Keratinocyte (primary cell): Measurements from ENCODE around the gene HNRNPAB. TPM values are rescaled to one million over a fixed set of nuclear protein-coding genes. Genes with fewer than 3 reads are reported as not detected.

Experiments used
- DNase-seq: peaks from one replicate; pipeline ENCODE4 v3.0.0-alpha.2; 2011; ENCODE audit warnings: low read depth, missing footprints, low spot score
- FAIRE-seq: peaks from 2 replicates; lab custom pipeline; 2011; peaks lifted over from hg19 to GRCh38; lab: Jason Lieb, UNC
- H2AFZ ChIP-seq: 2 replicates; pipeline ENCODE4 v1.6.0; 2012; ENCODE audit warnings: low read length, control low read depth, inconsistent platforms; ENCODE audit not compliant: control insufficient read depth
- H3K27ac ChIP-seq: 2 replicates; pipeline ENCODE4 v1.5.1; 2011; ENCODE audit warnings: low read length; ENCODE audit not compliant: control insufficient read depth, insufficient read depth
- H3K27me3 ChIP-seq: 3 replicates; pipeline ENCODE4 v1.6.0; 2011; ENCODE audit warnings: low read length; ENCODE audit not compliant: control insufficient read depth, insufficient read depth; ENCODE audit errors: extremely low read depth
- H3K36me3 ChIP-seq, 2 experiments: 2 replicates in 1 of 2; 3 replicates in 1 of 2; pipeline ENCODE4 v1.5.1; 2011; ENCODE audit warnings: low read length in 2 of 2, mild to moderate bottlenecking in 1 of 2; ENCODE audit not compliant: control insufficient read depth in 2 of 2, insufficient read depth in 2 of 2; ENCODE audit errors: extremely low read depth in 1 of 2
- H3K4me1 ChIP-seq: 3 replicates; pipeline ENCODE4 v1.5.1; 2011; ENCODE audit warnings: low read length; ENCODE audit not compliant: control insufficient read depth, insufficient read depth; ENCODE audit errors: extremely low read depth
- H3K4me2 ChIP-seq: 3 replicates; pipeline ENCODE4 v1.6.0; 2011; ENCODE audit warnings: low read depth, low read length; ENCODE audit not compliant: control insufficient read depth, insufficient read depth; ENCODE audit errors: extremely low read depth
- H3K4me3 ChIP-seq, 3 experiments: fragments of 200-600 bp in 1 of 3; sonication (generic) in 1 of 3; 2 replicates in 2 of 3; 3 replicates in 1 of 3; pipeline ENCODE4 v1.5.1; 2011 to 2016; ENCODE audit warnings: low read length in 3 of 3, mild to moderate bottlenecking in 3 of 3, control low read depth in 2 of 3, inconsistent platforms in 1 of 3, low read depth in 1 of 3, mixed read lengths in 1 of 3, mixed run types in 1 of 3, moderate library complexity in 1 of 3; ENCODE audit not compliant: control insufficient read depth in 2 of 3, insufficient read depth in 2 of 3; ENCODE audit errors: extremely low read depth in 1 of 3
- H3K79me2 ChIP-seq: 2 replicates; pipeline ENCODE4 v1.6.0; 2012; ENCODE audit warnings: low read length; ENCODE audit not compliant: control insufficient read depth, insufficient read depth
- H3K9ac ChIP-seq: 3 replicates; pipeline ENCODE4 v1.6.0; 2011; ENCODE audit warnings: low read length; ENCODE audit not compliant: control insufficient read depth, insufficient read depth; ENCODE audit errors: extremely low read depth
- H3K9me1 ChIP-seq: 3 replicates; pipeline ENCODE4 v1.6.0; 2011; ENCODE audit warnings: low read length; ENCODE audit not compliant: control insufficient read depth, insufficient read depth; ENCODE audit errors: extremely low read depth
- H3K9me3 ChIP-seq: 2 replicates; pipeline ENCODE4 v1.5.1; 2012; ENCODE audit warnings: low read depth, low read length; ENCODE audit not compliant: control insufficient read depth
- H4K20me1 ChIP-seq: 3 replicates; pipeline ENCODE4 v1.6.0; 2011; ENCODE audit warnings: low read length; ENCODE audit not compliant: control insufficient read depth, insufficient read depth; ENCODE audit errors: extremely low read depth
- CTCF ChIP-seq, 3 experiments: IDR thresholded peaks in 1 of 3; conservative IDR thresholded peaks in 1 of 3; optimal IDR thresholded peaks in 1 of 3; 2 replicates in 2 of 3; 3 replicates in 1 of 3; pipeline versions ENCODE3 to v1.5.1; 2011; ENCODE audit warnings: low read length in 3 of 3, mild to moderate bottlenecking in 3 of 3, moderate library complexity in 2 of 3, control low read depth in 1 of 3, inconsistent platforms in 1 of 3; ENCODE audit not compliant: insufficient read depth in 2 of 3; ENCODE audit errors: extremely low read depth in 1 of 3
- EZH2 ChIP-seq: IDR thresholded peaks from one replicate; pipeline ENCODE4 v1.6.1; 2012; ENCODE audit warnings: inconsistent platforms, mild to moderate bottlenecking, low read length, moderate library complexity
- dilution Hi-C: fragments of 300-500 bp; cut with MboI; formaldehyde crosslinking; loops from one replicate; pipeline ENCODE4 v1.7.0; 2020; ENCODE audit warnings: low sequenced_read_pairs; ENCODE audit not compliant: extremely low pct_ligation_motif_present
- polyA plus RNA-seq, 5 experiments: library from polyadenylated mRNA; depleted of rRNA in 3 of 5; stranded (reverse) in 3 of 5; stranded (forward) in 1 of 5; unstranded in 1 of 5; fragments of >200 nt; gene quantifications; 1 replicate in 1 of 5; 2 replicates in 3 of 5; 3 replicates in 1 of 5; pipeline versions ENCODE4 v1.2.1 to v1.2.3, GENCODE V29; 2011 to 2012; ENCODE audit warnings: missing spikeins in 2 of 5, low read depth in 1 of 5, low replicate concordance in 1 of 5

The HNRNPAB gene
- polyA plus RNA-seq, 1 donor (not counting 4 experiments of a cell fraction or from before 2014, with no cell fraction given) = 161 TPM

DNA sequence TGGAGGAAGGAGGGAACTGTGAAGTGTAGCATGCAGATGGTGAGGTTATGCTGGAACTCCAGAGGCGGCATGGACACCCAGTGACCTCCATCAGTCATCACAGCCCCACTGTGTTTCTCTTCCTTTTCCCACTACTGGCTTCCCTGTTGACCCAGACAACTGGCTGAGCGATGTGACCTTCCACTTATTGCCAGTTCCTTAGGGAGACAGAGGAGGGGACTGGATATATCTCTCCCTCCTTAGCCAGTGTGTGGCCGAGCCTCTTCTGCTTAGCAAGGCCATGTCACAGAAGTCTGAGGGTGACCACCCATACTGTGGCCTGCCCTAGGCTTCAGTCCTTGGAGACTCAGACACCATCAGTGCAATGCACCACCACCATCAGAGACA is 31.2 kb downstream of the HNRNPAB start:
- H3K27ac ChIP-seq = no peak overlapping the region
- no peaks in the 10 kb centered on the region for H3K9me1 ChIP-seq
- H3K9ac ChIP-seq = no peak overlapping the region
- H3K4me1 ChIP-seq = peaks cover 25% of the 10 kb centered on the region
- H3K4me3 ChIP-seq = no peak overlapping the region
- H3K27me3 ChIP-seq = no peaks in the 10 kb centered on the region
- H3K9me3 ChIP-seq = no peaks in the 10 kb centered on the region
- TF ChIP-seq EZH2 (no peak), CTCF (optimal IDR thresholded peaks at IDR 0.05 in 1 of 3, IDR thresholded peaks at IDR 0.05 in 1 of 3, conservative IDR thresholded peaks at IDR 0.05 in 1 of 3; ENCODE audit: extremely low read depth in 1 of 3, insufficient read depth in 2 of 3, low read length in 3 of 3) (no peak)
- no peak overlapping the region for H3K4me2 ChIP-seq
- H3K36me3 ChIP-seq = peaks cover 0 to 1% of the 10 kb centered on the region in 2 experiments
- DNase-seq = no peak
- FAIRE-seq = no peak
- H4K20me1 ChIP-seq = no peaks in the 10 kb centered on the region
- no peak overlapping the region for H2AFZ ChIP-seq
- dilution Hi-C loops = no loop called here
- peaks cover 14% of the 10 kb centered on the region for H3K79me2 ChIP-seq

GRCh38 chr5:178236126-178236525 is 31.8 kb downstream of the HNRNPAB start:
- H3K27ac ChIP-seq = no peak overlapping the region
- no peak overlapping the region for H3K4me2 ChIP-seq
- no peaks in the 10 kb centered on the region for H3K9me1 ChIP-seq
- H3K4me1 ChIP-seq = peaks cover 20% of the 10 kb centered on the region
- no peak overlapping the region for H3K4me3 ChIP-seq
- no peaks in the 10 kb centered on the region for H3K27me3 ChIP-seq
- no peak for TF ChIP-seq EZH2
- TF ChIP-seq CTCF (optimal IDR thresholded peaks at IDR 0.05 in 1 of 3, IDR thresholded peaks at IDR 0.05 in 1 of 3, conservative IDR thresholded peaks at IDR 0.05 in 1 of 3; ENCODE audit: extremely low read depth in 1 of 3, insufficient read depth in 2 of 3, low read length in 3 of 3) = no peak
- no peaks in the 10 kb centered on the region for H3K36me3 ChIP-seq
- H3K9me3 ChIP-seq = no peaks in the 10 kb centered on the region
- no peak overlapping the region for H3K9ac ChIP-seq
- FAIRE-seq (no peak), DNase-seq (no peak)
- no peaks in the 10 kb centered on the region for H4K20me1 ChIP-seq
- H3K79me2 ChIP-seq = peaks cover 9% of the 10 kb centered on the region
- dilution Hi-C loops = no loop called here
- H2AFZ ChIP-seq = no peak overlapping the region
